ENCODE measurements around the gene EPN1. TPM values are rescaled to one million over a fixed set of nuclear protein-coding genes. Genes with fewer than 3 reads are reported as not detected.
"Not testable (repeated sequence)": the region's sequence is repeated elsewhere in the genome, so short reads cannot be mapped to it uniquely, and the experiment has no call there.

Gene EPN1
- total and polyA plus RNA-seq, 8 donors = 17.8 to 363 (median 183) TPM

DNA sequence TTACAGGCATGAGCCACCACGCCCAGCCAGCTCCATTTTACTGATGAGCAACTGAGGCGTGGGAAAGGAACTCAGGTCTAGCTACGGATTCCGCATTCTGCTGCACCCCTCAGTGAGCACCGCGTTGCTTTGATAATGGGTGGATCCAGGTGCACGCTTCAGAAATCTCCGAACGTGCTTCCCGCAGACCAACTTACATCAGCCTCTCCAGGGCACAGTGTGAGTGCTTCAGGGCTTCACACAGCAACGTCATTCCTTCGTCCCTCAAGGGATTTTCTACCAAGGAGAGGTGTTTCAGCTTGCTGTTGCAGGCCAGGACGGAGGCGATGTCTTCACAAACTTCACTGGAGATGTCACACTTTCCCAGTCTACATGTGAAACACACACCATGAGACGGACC, 41.5 kb downstream of the EPN1 start:
- H3K4me1 ChIP-seq = no peaks in the 10 kb centered on the region
- TF ChIP-seq CTCF (IDR thresholded peaks at IDR 0.05) (no peak), EP300 (IDR thresholded peaks at IDR 0.05) (no peak), POLR2AphosphoS5 (IDR thresholded peaks at IDR 0.05) (no peak), POLR2A (IDR thresholded peaks at IDR 0.05) (no peak)
- no peak overlapping the region for H3K27ac ChIP-seq
- H3K4me3 ChIP-seq = no peak overlapping the region
- intact Hi-C loops (cut with DNase I; ENCODE audit: low total_unique reads) = no loop called here
- DNase-seq = no peak
- no peaks in the 10 kb centered on the region for H3K36me3 ChIP-seq
- H3K9me3 ChIP-seq = peaks cover 3 to 14% (median 6%) of the 10 kb centered on the region in 4 donors
- H3K27me3 ChIP-seq = peaks cover 0 to 61% (median 12%) of the 10 kb centered on the region in 3 donors
- 79 to 88% (median 83%) methylated on average over 15 of the region's 15 CpGs for WGBS, 5 donors

DNA sequence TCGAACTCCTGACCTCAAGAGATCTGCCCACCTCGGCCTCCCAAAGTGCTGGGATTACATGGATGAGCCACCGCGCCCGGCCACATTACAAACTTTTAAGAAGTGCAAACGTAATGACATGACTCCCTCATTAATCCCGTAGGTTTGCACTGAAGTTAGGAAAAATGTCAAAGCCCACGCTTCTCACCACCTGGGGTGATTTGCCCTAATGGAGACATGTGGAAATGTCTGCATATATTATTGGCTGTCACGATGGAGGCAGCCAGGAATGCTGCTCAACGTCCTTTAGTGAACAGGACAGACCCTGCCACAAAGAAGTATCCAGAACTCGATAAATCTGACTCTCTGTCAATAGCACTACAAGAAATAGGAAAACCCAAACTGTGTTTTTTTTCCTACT, 42.2 kb downstream of the EPN1 start:
- no peak for TF ChIP-seq EP300 (IDR thresholded peaks at IDR 0.05)
- no peak for TF ChIP-seq POLR2AphosphoS5 (IDR thresholded peaks at IDR 0.05)
- no peak for TF ChIP-seq POLR2A (IDR thresholded peaks at IDR 0.05)
- TF ChIP-seq CTCF (IDR thresholded peaks at IDR 0.05) = no peak
- H3K27ac ChIP-seq = no peak overlapping the region
- WGBS, 5 donors = 65 to 79% (median 73%) methylated on average over 11 of the region's 11 CpGs
- no peak overlapping the region for H3K4me3 ChIP-seq
- H3K27me3 ChIP-seq = peaks cover 0 to 66% (median 12%) of the 10 kb centered on the region in 3 donors
- no peaks in the 10 kb centered on the region for H3K4me1 ChIP-seq
- intact Hi-C loops (cut with DNase I; ENCODE audit: low total_unique reads) = no loop called here
- H3K36me3 ChIP-seq = no peaks in the 10 kb centered on the region
- DNase-seq = no peak
- H3K9me3 ChIP-seq = peaks cover 9 to 21% (median 11%) of the 10 kb centered on the region in 4 donors

GRCh38 chr19:55717879-55718711, 43.1 kb downstream of the EPN1 start:
- peaks cover 9 to 25% (median 11%) of the 10 kb centered on the region in 4 donors for H3K9me3 ChIP-seq
- H3K27ac ChIP-seq; H3K36me3 ChIP-seq; DNase-seq; H3K4me1 ChIP-seq; H3K4me3 ChIP-seq; intact Hi-C loops (cut with DNase I; ENCODE audit: low total_unique reads): not testable (repeated sequence)
- 17 to 50% (median 33%) methylated on average over 13 of the region's 13 CpGs for WGBS, 5 donors
- H3K27me3 ChIP-seq = peaks cover 0 to 66% (median 12%) of the 10 kb centered on the region in 3 donors

- peaks cover 0 to 61% (median 8%) of the 10 kb centered on the region in 3 donors for H3K27me3 ChIP-seq
- H3K9me3 ChIP-seq = peaks cover 9 to 25% (median 11%) of the 10 kb centered on the region in 4 donors
- H3K27ac ChIP-seq = no peak overlapping the region
- intact Hi-C loops (cut with DNase I; ENCODE audit: low total_unique reads) = no loop called here
- TF ChIP-seq POLR2A (IDR thresholded peaks at IDR 0.05) (no peak), CTCF (IDR thresholded peaks at IDR 0.05) (no peak), EP300 (IDR thresholded peaks at IDR 0.05) (no peak), POLR2AphosphoS5 (IDR thresholded peaks at IDR 0.05) (no peak)
- WGBS, 5 donors = 69 to 81% (median 73%) methylated on average over 5 of the region's 5 CpGs
- H3K4me1 ChIP-seq = no peaks in the 10 kb centered on the region
- H3K4me3 ChIP-seq = no peak overlapping the region
- DNase-seq = no peak
- no peaks in the 10 kb centered on the region for H3K36me3 ChIP-seq
These were observed 45.3 kb downstream of the EPN1 start for GRCh38 chr19:55720214-55720746.

GRCh38 chr19:55720801-55721200, 45.8 kb downstream of the EPN1 start:
- no peak for DNase-seq
- 79 to 89% (median 86%) methylated on average over 3 of the region's 3 CpGs for WGBS, 5 donors
- H3K27me3 ChIP-seq = peaks cover 0 to 56% (median 8%) of the 10 kb centered on the region in 3 donors
- peaks cover 9 to 25% (median 11%) of the 10 kb centered on the region in 4 donors for H3K9me3 ChIP-seq
- H3K4me3 ChIP-seq = no peak overlapping the region
- intact Hi-C loops (cut with DNase I; ENCODE audit: low total_unique reads) = no loop called here
- TF ChIP-seq POLR2A (IDR thresholded peaks at IDR 0.05) (no peak), EP300 (IDR thresholded peaks at IDR 0.05) (no peak), CTCF (IDR thresholded peaks at IDR 0.05) (no peak), POLR2AphosphoS5 (IDR thresholded peaks at IDR 0.05) (no peak)
- no peaks in the 10 kb centered on the region for H3K36me3 ChIP-seq
- no peaks in the 10 kb centered on the region for H3K4me1 ChIP-seq
- H3K27ac ChIP-seq = no peak overlapping the region

Data from stomach (tissue), 9 donors.